Skin epidermis (tissue), 12 donors: ENCODE data around the gene CDC20B.

ENCODE experiments used
- H3K27ac ChIP-seq, 21 experiments: fragments of 200-600 bp; sonication (generic) in 11 of 21; one replicate each; pipeline ENCODE4 v1.5.0; 2020; ENCODE audit warnings: mild to moderate bottlenecking in 3 of 21, inconsistent platforms in 2 of 21, moderate library complexity in 2 of 21
- H3K4me3 ChIP-seq, 7 experiments: fragments of 200-600 bp; sonication (generic) in 2 of 7; one replicate each; pipeline ENCODE4 v1.5.0; 2020; ENCODE audit warnings: inconsistent platforms in 2 of 7, mild to moderate bottlenecking in 2 of 7, moderate library complexity in 1 of 7

Gene CDC20B

GRCh38 chr5:55172937-55173686, at the start of gene CDC20B:
Gene CDC20B, minus strand, starts transcription at chr5:55173177. Its CDS starts 177 bp downstream, at chr5:55173000.
- Histone ChIP-seq H3K27ac (no peak within 1 kb of the TSS), H3K4me3 (peak within 1 kb of the TSS; percentile 21 to 48 (median 37))

- Histone ChIP-seq H3K4me3 (no peak overlapping the region), H3K27ac (no peak overlapping the region)
Measured at GRCh38 chr5:55222092-55222984, 49.4 kb upstream of the CDC20B start.

- no peak overlapping the region for H3K27ac ChIP-seq
- H3K4me3 ChIP-seq, result peak overlapping the region in 6 of 7 experiments; percentile 0 to 32 (median 10)
Measured at GRCh38 chr5:55220433-55221185, 47.6 kb upstream of the CDC20B start.

- H3K4me3 ChIP-seq, result no peak overlapping the region
- H3K27ac ChIP-seq, result no peak overlapping the region
Measured at GRCh38 chr5:55219770-55220169, 46.8 kb upstream of the CDC20B start.

- H3K27ac ChIP-seq, result no peak overlapping the region
- H3K4me3 ChIP-seq, result no peak overlapping the region
Measured at GRCh38 chr5:55218967-55219366, 46.0 kb upstream of the CDC20B start.

GRCh38 chr5:55211184-55211874, 38.4 kb upstream of the CDC20B start:
- H3K4me3 ChIP-seq, result no peak overlapping the region
- H3K27ac ChIP-seq, result no peak overlapping the region

- H3K27ac ChIP-seq, result no peak overlapping the region
- H3K4me3 ChIP-seq, result no peak overlapping the region
Measured at GRCh38 chr5:55205001-55205400, 32.0 kb upstream of the CDC20B start.

GRCh38 chr5:55191165-55191564, 18.2 kb upstream of the CDC20B start:
- Histone ChIP-seq H3K27ac (no peak overlapping the region), H3K4me3 (no peak overlapping the region)

- Histone ChIP-seq H3K27ac (no peak overlapping the region), H3K4me3 (no peak overlapping the region)
Measured at GRCh38 chr5:55188656-55189540, 15.9 kb upstream of the CDC20B start.

- no peak overlapping the region for H3K27ac ChIP-seq
Measured at GRCh38 chr5:55187370-55187769, 14.4 kb upstream of the CDC20B start.

GRCh38 chr5:55180016-55180415, 7.0 kb upstream of the CDC20B start:
- Histone ChIP-seq H3K4me3 (no peak overlapping the region), H3K27ac (no peak overlapping the region)

More at GRCh38 chr5:55187370-55187769, 14.4 kb upstream of the CDC20B start:
- H3K4me3 ChIP-seq, result no peak overlapping the region

- H3K27ac ChIP-seq, result no peak overlapping the region
- H3K4me3 ChIP-seq, result no peak overlapping the region
Measured at GRCh38 chr5:55177078-55177477, 4.1 kb upstream of the CDC20B start.

GRCh38 chr5:55176176-55176818, 3.3 kb upstream of the CDC20B start:
- no peak overlapping the region for H3K27ac ChIP-seq
- peak overlapping the region in 6 of 7 experiments; percentile 13 to 36 (median 14) for H3K4me3 ChIP-seq

- Histone ChIP-seq H3K4me3 (peak overlapping the region in 3 of 7 experiments; percentile 14 to 36 (median 14)), H3K27ac (no peak overlapping the region)
Measured at GRCh38 chr5:55175781-55176175, 2.8 kb upstream of the CDC20B start.

- Histone ChIP-seq H3K27ac (no peak overlapping the region), H3K4me3 (peak overlapping the region; percentile 15 to 48 (median 37))
Measured at GRCh38 chr5:55173687-55174230, 782 bp upstream of the CDC20B start.

- H3K27ac ChIP-seq, result no peak overlapping the region
- peak overlapping the region; percentile 21 to 48 (median 37) for H3K4me3 ChIP-seq
Measured at GRCh38 chr5:55172051-55172899, 702 bp downstream of the CDC20B start.

- no peak overlapping the region for H3K4me3 ChIP-seq
- H3K27ac ChIP-seq, result no peak overlapping the region
Measured at GRCh38 chr5:55171471-55171870, 1.5 kb downstream of the CDC20B start.
